ENCODE measurements around the gene CFAP77.
"Not testable (repeated sequence)": the region's sequence is repeated elsewhere in the genome, so short reads cannot be mapped to it uniquely, and the experiment has no call there.

Gene CFAP77

DNA sequence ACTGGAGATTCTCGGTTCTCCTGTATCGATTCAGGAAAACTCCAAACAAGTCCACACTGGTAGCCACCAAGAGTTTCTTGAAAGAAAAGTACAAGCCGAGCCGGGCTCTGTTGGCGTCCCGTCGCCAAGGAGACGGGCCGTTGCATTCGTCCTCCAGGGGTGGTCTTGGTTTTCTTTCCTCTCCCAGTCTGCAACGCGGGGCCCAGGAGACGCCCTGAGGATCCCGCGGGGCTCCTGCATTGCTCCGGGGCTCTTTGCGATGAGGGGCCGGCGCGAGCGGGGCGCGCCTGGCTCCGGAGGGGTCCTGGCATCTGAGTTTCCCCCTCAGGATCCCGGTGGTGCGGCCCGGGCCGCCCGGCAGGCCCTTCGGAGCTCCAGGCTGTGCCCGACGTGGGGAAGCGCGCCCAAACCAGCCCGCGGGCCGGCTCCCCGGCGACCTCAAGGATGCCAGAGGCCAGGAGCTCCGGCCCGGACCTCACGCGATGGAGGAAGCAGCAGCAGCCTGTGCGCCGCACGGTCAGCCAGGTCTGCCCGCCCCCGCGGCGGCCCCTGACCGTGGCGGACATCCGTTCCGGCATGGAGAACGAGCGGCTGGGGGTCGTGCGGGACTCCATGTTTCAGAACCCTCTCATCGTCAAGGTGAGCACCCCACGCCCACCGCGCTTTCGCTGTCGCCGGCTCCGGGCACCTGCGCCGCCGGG, at the start of gene CFAP77:
CFAP77 (plus strand) TSS at position 384 of the 701 bp plus-strand sequence; CDS start at position 445, 61 bp downstream.
- no peak for DNase-seq

- DNase-seq, result no peak
These were observed 45.9 kb upstream of the CFAP77 start for GRCh38 chr9:132364068-132364467.

DNA sequence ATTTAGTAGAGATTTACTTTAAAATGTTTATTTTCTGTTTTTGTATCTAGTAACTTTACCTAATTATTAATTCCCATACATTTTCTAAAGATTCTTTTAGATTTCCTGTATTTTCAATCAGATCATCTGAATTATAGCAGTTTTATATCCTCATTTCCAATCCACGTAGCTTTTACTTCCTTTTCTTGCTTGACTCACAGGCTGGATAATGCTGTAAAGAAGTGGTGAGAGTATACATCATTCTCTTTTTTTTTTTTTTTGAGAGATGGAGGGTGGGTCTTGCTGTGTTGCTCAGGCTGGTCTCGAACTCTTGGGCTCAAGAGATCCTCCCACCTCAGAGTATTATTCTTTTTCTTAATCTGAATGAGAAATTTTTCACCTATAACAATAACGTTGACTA, 44.0 kb upstream of the CFAP77 start:
- no peak for DNase-seq

DNA sequence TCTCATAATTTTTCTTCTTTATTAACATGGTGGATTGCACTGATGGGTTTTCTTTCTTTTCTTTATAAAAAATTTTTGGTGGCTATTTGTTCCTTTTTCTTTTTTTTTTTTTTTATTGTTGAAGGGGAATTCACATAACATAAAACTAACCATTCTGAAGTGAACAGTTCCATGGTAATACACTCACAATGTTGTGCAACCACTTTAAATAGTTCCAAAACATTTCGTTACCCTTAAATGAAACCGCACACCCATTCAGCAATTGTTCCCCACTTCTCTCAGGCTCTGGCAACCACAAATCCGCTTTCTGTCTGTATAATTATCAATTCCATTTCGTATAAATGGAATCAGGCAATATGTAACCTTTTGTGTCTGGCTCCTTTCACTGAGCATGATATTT, 43.5 kb upstream of the CFAP77 start:
- DNase-seq, result no peak

DNA sequence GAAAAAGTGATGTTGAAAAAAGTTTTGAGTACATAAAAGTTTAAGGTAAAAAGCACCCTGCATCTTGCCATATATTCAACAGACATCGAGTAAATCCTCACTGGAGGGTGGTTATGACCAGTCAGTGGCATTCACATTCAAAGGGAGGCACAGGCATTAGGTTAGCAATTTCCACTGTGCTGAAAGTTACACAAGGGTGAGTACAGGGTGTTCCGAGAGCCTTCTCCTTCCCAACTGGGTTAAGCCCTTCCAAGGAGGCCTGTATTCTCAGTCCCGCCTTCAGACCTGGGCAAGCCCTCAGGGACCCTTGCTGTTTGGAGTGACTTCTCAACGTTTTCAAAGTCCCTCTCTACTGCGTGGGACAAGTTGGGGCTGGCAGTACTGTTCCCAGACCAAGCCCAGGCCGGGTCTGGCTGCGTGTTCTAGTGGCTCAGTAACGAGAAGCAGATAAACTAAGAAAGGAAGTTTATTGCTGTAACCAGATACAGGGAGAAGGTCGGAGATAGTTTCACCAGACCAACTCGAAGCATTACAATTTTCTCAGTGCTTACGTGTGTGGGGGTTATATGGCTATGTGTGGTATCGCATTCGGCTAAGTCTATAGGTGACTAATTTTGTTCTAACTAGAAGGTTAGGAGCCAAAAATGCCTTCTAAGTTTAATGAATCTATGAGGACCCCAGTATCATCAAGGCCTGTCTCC, 42.2 kb upstream of the CFAP77 start:
- no peak for DNase-seq

GRCh38 chr9:132369421-132369820, 40.6 kb upstream of the CFAP77 start:
- DNase-seq, result no peak

- no peak for DNase-seq
These were observed 39.4 kb upstream of the CFAP77 start for GRCh38 chr9:132370592-132370991.

GRCh38 chr9:132372177-132373095, 37.6 kb upstream of the CFAP77 start:
- DNase-seq, result no peak

GRCh38 chr9:132377769-132378168, 32.2 kb upstream of the CFAP77 start:
- not testable (repeated sequence) for DNase-seq

DNA sequence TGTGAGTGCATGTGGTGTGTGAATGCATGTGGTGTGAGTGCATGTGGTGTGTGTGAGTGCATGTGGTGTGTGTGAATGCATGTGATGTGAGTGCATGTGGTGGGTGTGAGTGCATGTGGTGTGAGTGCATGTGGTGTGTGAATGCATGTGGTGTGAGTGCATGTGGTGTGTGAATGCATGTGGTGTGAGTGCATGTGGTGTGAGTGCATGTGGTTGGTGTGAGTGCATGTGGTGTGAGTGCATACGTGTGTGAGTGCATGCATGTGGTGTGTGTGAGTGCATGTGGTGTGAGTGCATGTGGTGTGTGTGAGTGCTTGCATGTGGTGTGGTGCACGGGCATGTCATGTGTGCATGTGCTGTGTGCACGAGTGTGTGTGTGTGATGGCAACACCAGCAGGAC, 31.6 kb upstream of the CFAP77 start:
- DNase-seq, result not testable (repeated sequence)

- DNase-seq, result no peak
These were observed 28.0 kb upstream of the CFAP77 start for GRCh38 chr9:132381966-132382541.

DNA sequence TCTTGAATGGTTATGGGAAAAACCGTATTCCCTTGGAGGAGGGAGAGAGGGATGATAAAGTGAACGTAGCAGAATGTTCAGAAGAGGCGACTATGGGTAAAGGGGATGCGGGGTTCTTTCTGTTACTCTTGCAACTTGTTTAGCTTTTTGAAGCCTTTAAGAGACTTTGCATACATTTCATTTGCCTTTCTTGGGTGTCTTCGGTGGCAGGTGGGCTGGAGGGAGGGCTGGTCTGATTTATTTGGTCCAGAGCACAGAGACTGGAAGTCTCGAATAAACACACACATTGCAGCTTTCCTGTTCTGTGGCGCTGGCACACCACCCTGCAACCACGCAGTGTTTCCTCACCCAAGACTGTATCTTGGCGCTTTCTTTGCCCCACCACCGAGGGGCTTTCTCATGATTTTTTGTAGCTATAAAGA, 26.5 kb upstream of the CFAP77 start:
- DNase-seq, result no peak

DNA sequence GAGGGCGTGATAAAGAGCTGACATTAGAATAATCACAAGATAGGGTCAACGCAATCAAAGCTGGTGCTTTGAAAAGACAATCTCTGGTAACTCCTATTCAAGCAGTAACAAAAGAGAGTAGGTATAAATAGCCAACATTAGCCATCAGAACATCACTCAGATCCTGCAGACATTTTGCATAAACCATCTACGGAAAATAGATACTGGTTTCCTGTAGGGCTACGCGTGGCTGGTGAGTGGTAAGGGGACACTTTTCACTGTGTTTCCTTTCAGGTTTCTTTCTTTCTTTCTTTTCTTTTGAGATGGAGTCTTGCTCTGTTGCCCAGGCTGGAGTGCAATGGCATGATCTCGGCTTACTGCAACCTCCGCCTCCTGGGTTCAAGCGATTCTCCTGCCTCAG, 25.6 kb upstream of the CFAP77 start:
- DNase-seq, result no peak

DNA sequence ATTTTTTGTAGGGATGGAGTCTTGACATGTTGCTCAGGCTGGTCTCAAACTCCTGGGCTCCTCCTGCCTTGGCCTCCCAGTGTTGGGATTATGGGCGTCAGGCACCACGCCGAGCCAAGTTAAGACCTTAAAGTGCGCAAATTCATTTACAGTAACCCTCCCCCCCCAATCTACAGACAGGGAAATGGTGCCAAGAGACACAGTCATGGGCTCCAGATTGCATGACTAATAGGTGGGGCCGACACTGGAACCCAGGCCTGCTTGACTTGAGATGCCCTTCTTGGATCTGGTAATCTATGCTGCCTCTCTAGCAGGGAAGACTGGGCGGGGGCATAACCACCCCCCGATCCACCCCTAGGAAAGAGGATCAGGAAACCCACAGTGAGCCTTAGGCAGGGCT, 22.9 kb upstream of the CFAP77 start:
- no peak for DNase-seq

- DNase-seq, result no peak
These were observed 19.0 kb upstream of the CFAP77 start for GRCh38 chr9:132390966-132391365.

DNA sequence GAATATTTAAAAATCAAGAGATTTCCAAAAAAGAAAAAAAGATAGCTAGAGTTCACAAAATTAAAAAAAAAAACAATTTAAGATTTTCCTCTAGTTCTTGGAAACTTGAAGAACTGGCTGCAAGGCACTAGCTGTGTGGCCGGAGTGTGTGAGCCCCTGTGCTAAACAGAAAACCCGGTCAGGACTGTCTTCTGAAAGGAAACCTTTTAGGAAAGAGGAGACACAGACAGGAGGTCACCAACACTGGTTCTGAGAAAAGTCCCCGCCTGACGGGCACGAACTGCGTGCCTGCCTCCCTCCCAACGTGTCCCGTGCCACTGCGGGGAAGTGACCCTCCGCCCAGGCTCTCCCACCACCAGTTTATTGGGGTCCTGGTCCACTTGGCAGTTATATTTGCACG, 18.6 kb upstream of the CFAP77 start:
- no peak for DNase-seq

- no peak for DNase-seq
These were observed 14.5 kb upstream of the CFAP77 start for GRCh38 chr9:132395560-132395959.

GRCh38 chr9:132401824-132402223, 8.2 kb upstream of the CFAP77 start:
- no peak for DNase-seq

DNA sequence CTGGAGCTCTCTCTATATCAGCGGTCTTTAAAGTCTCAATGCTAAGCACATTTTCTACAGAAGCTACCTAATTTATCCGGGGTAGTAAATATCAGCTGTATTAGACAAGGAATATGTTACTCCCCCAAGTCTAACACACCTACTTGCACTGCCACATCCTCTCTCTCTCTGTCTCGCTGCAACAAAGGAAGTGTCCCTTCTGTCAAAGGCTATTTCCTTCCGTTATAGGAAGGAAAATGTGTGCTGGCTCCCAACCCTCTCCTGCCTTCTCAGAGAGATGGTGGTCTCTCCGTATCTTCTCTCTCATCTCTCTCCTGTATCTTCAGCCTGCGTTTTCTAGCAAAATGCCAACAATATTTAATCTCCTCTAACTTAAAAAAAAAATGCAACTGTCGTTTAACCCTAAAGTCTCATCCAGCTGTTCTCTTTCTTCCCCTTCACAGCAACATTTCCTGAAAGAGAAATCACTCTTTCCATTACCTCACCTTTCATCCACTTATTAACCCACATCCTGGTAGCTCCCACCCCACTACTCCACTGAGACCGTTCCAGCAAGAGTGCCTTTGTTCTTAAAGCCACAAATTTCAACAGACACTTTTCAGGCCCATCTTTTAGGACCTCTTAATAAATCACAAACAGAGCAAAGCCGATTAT, 5.7 kb upstream of the CFAP77 start:
- no peak for DNase-seq

- peak; percentile 92 for DNase-seq
These were observed 3.4 kb upstream of the CFAP77 start, which contains the start of gene TTF1 for GRCh38 chr9:132406554-132407122. TSS of gene TTF1 (minus strand) at chr9:132406840. CDS start at chr9:132402821, 4,019 bp downstream.

DNA sequence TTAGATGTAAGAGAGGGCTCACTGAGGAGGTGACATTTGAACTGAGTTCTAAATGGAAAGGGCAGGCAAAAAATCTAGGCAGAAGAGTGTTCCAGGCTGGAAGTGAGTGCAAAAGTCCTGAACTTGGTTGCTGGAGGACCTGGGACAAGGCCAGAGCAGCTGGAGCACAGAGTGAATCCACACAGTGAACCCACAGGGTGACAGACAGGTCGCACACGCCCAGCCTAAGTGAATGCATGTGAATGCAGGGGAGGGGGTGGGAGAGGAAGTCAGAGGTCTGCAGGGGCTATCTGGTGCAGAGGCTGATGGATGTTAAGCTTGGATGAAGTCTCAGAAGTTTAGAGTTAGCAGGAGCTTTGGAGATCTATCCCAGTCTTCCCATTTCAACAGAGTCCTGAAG, 2.8 kb upstream of the CFAP77 start:
- no peak for DNase-seq

DNA sequence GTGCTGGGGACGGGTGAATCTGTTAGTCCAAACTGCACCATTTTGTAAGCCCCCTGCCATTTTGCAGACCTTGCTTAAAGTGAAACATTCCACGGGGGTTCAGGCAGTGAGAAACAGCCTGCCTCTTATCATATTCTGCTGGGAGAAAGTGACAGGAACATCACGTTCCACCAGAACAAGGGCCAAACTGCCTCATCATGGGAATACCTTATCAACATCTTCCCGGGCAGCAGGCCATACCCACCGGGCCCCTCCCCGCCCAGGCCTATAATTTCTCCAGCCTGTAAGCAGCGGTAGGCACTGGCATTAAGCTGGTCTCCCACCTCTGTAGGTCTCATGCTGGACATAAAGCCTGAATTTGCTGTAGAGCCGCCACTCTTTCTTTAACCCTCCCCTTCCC, 1.5 kb upstream of the CFAP77 start:
- no peak for DNase-seq

All from stimulated activated naive CD4-positive, alpha-beta T cell treated with Interleukin-2 at 50 U/mL for 16 hours (primary cell).